Muscle of arm (tissue), 14 donors: Measurements from ENCODE around the gene AKNAD1. TPM values are rescaled to one million over a fixed set of nuclear protein-coding genes. Genes with fewer than 3 reads are reported as not detected.
"Not testable (repeated sequence)": the region's sequence is repeated elsewhere in the genome, so short reads cannot be mapped to it uniquely, and the experiment has no call there.

Experiments used
- DNase-seq: peaks from one replicate; pipeline ENCODE4 v3.0.0-alpha.2; 2013
- long read RNA-seq, 11 donors: transcript quantifications; one replicate each; lab custom pipeline, GENCODE V29; 2026
- polyA plus RNA-seq, 12 donors: library from polyadenylated mRNA; unstranded; fragments of 120-200 nt; gene quantifications; one replicate each; pipeline ENCODE4 v1.2.1, GENCODE V29; 2013; ENCODE audit not compliant: insufficient read length in 12 of 12

The AKNAD1 gene
- polyA plus RNA-seq = 1 to 10 TPM in 10 of 12 donors, not detected in 2; 1.0 to 3.4 (median 2.1) TPM
- long read RNA-seq, donor 1 = 0 reads
- long read RNA-seq, donor 2 = 0 reads
- long read RNA-seq, donor 3 = 0 reads
- long read RNA-seq, donor 4 = 0 reads
- long read RNA-seq, donor 5 = 0 reads
- long read RNA-seq, donor 6 = 0 reads
- long read RNA-seq, donor 7 = 0 reads
- long read RNA-seq, donor 8 = 0 reads
- long read RNA-seq, donor 9 = 0 reads
- long read RNA-seq, donor 10 = 0 reads
- long read RNA-seq, donor 11 = 0 reads

- no peak for DNase-seq
Measured at GRCh38 chr1:108856994-108857393, at the start of gene AKNAD1. TSS of gene AKNAD1 (minus strand) at chr1:108857094. CDS start at chr1:108852664, 4,430 bp downstream.

- DNase-seq = no peak
Measured at GRCh38 chr1:108901106-108901505, 44.2 kb upstream of the AKNAD1 start.

- peak; percentile 68 for DNase-seq
Measured at GRCh38 chr1:108897865-108898720, 41.2 kb upstream of the AKNAD1 start.

- DNase-seq = no peak
Measured at GRCh38 chr1:108896146-108897145, 39.6 kb upstream of the AKNAD1 start.

GRCh38 chr1:108893141-108893530 lies 36.2 kb upstream of the AKNAD1 start:
- DNase-seq = no peak

GRCh38 chr1:108892356-108893140 lies 35.7 kb upstream of the AKNAD1 start:
- no peak for DNase-seq

- DNase-seq = no peak
Measured at GRCh38 chr1:108889706-108890384, 33.0 kb upstream of the AKNAD1 start.

GRCh38 chr1:108889006-108889645 lies 32.2 kb upstream of the AKNAD1 start:
- not testable (repeated sequence) for DNase-seq

GRCh38 chr1:108886292-108886691 lies 29.4 kb upstream of the AKNAD1 start:
- DNase-seq = no peak

GRCh38 chr1:108884968-108885367 lies 28.1 kb upstream of the AKNAD1 start:
- no peak for DNase-seq

GRCh38 chr1:108882837-108883236 lies 25.9 kb upstream of the AKNAD1 start:
- no peak for DNase-seq

GRCh38 chr1:108881369-108881768 lies 24.5 kb upstream of the AKNAD1 start:
- DNase-seq = no peak

- no peak for DNase-seq
Measured at GRCh38 chr1:108880850-108881249, 24.0 kb upstream of the AKNAD1 start.

GRCh38 chr1:108878678-108879077 lies 21.8 kb upstream of the AKNAD1 start:
- DNase-seq = no peak

GRCh38 chr1:108878160-108878469 lies 21.2 kb upstream of the AKNAD1 start:
- no peak for DNase-seq

GRCh38 chr1:108877348-108878159 lies 20.7 kb upstream of the AKNAD1 start:
- peak; percentile 37 for DNase-seq

GRCh38 chr1:108871050-108871724 lies 14.3 kb upstream of the AKNAD1 start:
- no peak for DNase-seq

GRCh38 chr1:108865316-108865910 lies 8.5 kb upstream of the AKNAD1 start:
- DNase-seq = no peak
